ENCODE data around the gene PIK3CD. TPM values are rescaled to one million over a fixed set of nuclear protein-coding genes. Genes with fewer than 3 reads are reported as not detected.
"Not testable (repeated sequence)": the region's sequence is repeated elsewhere in the genome, so short reads cannot be mapped to it uniquely, and the experiment has no call there.

PIK3CD gene
- total RNA-seq, 1 donor from 2014 or later = 15.7 TPM

GRCh38 chr1:9746651-9747050 lies 95.1 kb downstream of the PIK3CD start:
- Mint-ChIP-seq H3K36me3 (ENCODE audit: insufficient read depth) (peaks cover 29% of the 10 kb centered on the region), H3K9me3 (ENCODE audit: low read depth) (no peaks in the 10 kb centered on the region), H3K4me1 (ENCODE audit: low read depth) (no peaks in the 10 kb centered on the region), H3K27ac (no peak overlapping the region), H3K27me3 (no peaks in the 10 kb centered on the region), H3K4me3 (ENCODE audit: low read depth) (no peak overlapping the region)
- TF ChIP-seq, protein P1, sequence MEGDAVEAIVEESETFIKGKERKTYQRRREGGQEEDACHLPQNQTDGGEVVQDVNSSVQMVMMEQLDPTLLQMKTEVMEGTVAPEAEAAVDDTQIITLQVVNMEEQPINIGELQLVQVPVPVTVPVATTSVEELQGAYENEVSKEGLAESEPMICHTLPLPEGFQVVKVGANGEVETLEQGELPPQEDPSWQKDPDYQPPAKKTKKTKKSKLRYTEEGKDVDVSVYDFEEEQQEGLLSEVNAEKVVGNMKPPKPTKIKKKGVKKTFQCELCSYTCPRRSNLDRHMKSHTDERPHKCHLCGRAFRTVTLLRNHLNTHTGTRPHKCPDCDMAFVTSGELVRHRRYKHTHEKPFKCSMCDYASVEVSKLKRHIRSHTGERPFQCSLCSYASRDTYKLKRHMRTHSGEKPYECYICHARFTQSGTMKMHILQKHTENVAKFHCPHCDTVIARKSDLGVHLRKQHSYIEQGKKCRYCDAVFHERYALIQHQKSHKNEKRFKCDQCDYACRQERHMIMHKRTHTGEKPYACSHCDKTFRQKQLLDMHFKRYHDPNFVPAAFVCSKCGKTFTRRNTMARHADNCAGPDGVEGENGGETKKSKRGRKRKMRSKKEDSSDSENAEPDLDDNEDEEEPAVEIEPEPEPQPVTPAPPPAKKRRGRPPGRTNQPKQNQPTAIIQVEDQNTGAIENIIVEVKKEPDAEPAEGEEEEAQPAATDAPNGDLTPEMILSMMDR (IDR thresholded peaks at IDR 0.05; ENCODE audit: unreplicated experiment) = no peak
- no peak for DNase-seq (ENCODE audit: low spot score, unreplicated experiment)

- H3K27me3 Mint-ChIP-seq = not testable (repeated sequence)
These were observed 96.9 kb downstream of the PIK3CD start for GRCh38 chr1:9748391-9748790.

GRCh38 chr1:9749361-9749760 lies 97.8 kb downstream of the PIK3CD start:
- Mint-ChIP-seq H3K27ac (no peak overlapping the region), H3K4me3 (ENCODE audit: low read depth) (no peak overlapping the region), H3K27me3 (no peaks in the 10 kb centered on the region), H3K36me3 (ENCODE audit: insufficient read depth) (peaks cover 23% of the 10 kb centered on the region), H3K4me1 (ENCODE audit: low read depth) (no peaks in the 10 kb centered on the region), H3K9me3 (ENCODE audit: low read depth) (no peaks in the 10 kb centered on the region)
- no peak for DNase-seq (ENCODE audit: low spot score, unreplicated experiment)
- TF ChIP-seq, protein P1 (IDR thresholded peaks at IDR 0.05; ENCODE audit: unreplicated experiment) = no peak

More at GRCh38 chr1:9748391-9748790, 96.9 kb downstream of the PIK3CD start:
- H3K36me3 Mint-ChIP-seq (ENCODE audit: insufficient read depth) = peaks cover 26% of the 10 kb centered on the region
- H3K27ac Mint-ChIP-seq; H3K9me3 Mint-ChIP-seq (ENCODE audit: low read depth); H3K4me1 Mint-ChIP-seq (ENCODE audit: low read depth); DNase-seq (ENCODE audit: low spot score, unreplicated experiment); H3K4me3 Mint-ChIP-seq (ENCODE audit: low read depth): not testable (repeated sequence)

- DNase-seq (ENCODE audit: low spot score, unreplicated experiment) = no peak
These were observed 100.4 kb downstream of the PIK3CD start for GRCh38 chr1:9751971-9752370.

DNA sequence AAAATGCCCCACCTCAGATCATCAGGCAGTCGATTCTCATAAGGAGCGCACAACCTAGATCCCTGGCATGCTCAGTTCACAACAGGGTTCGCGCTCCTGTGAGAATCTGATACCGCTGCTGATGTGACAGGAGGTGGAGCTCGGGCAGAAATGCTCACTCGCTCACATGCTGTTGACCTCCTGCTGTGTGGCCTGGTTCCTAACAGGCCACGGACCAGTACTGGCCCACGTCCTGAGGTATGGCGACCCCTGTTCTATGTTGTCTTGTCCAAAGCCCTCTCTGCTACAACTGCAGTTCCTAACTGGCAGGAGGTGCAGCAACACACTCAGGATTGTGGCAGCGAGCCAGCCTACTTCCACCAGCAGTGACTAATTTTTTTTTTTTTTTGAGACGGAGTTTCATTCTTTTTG lies 101.6 kb downstream of the PIK3CD start:
- TF ChIP-seq, protein P1 (IDR thresholded peaks at IDR 0.05; ENCODE audit: unreplicated experiment) = no peak
- Mint-ChIP-seq H3K9me3 (ENCODE audit: low read depth) (no peaks in the 10 kb centered on the region), H3K36me3 (ENCODE audit: insufficient read depth) (peaks cover 24% of the 10 kb centered on the region), H3K27me3 (no peaks in the 10 kb centered on the region), H3K4me3 (ENCODE audit: low read depth) (no peak overlapping the region), H3K27ac (peak overlapping the region; percentile 80), H3K4me1 (ENCODE audit: low read depth) (peaks cover 18% of the 10 kb centered on the region)
- DNase-seq (ENCODE audit: low spot score, unreplicated experiment) = no peak

More at GRCh38 chr1:9751971-9752370, 100.4 kb downstream of the PIK3CD start:
- Mint-ChIP-seq H3K36me3 (ENCODE audit: insufficient read depth) (peaks cover 26% of the 10 kb centered on the region), H3K9me3 (ENCODE audit: low read depth) (no peaks in the 10 kb centered on the region), H3K4me3 (ENCODE audit: low read depth) (no peak overlapping the region), H3K27me3 (no peaks in the 10 kb centered on the region), H3K27ac (no peak overlapping the region), H3K4me1 (ENCODE audit: low read depth) (peaks cover 18% of the 10 kb centered on the region)
- TF ChIP-seq, protein P1 (IDR thresholded peaks at IDR 0.05; ENCODE audit: unreplicated experiment) = no peak

GRCh38 chr1:9755441-9755995 lies 104.0 kb downstream of the PIK3CD start:
- TF ChIP-seq, protein P1 (IDR thresholded peaks at IDR 0.05; ENCODE audit: unreplicated experiment) = no peak
- Mint-ChIP-seq H3K27me3 (no peaks in the 10 kb centered on the region), H3K9me3 (ENCODE audit: low read depth) (no peaks in the 10 kb centered on the region), H3K4me1 (ENCODE audit: low read depth) (peaks cover 33% of the 10 kb centered on the region), H3K27ac (peak overlapping the region; percentile 50), H3K4me3 (ENCODE audit: low read depth) (no peak overlapping the region), H3K36me3 (ENCODE audit: insufficient read depth) (peaks cover 14% of the 10 kb centered on the region)
- no peak for DNase-seq (ENCODE audit: low spot score, unreplicated experiment)
